ENCODE results near the gene CMKLR1. TPM values are rescaled to one million over a fixed set of nuclear protein-coding genes. Genes with fewer than 3 reads are reported as not detected.

Gene CMKLR1
- total RNA-seq, 3 donors from 2014 or later (not counting 1 experiment from before 2014, with no cell fraction given), result 40.7 to 99.1 (median 63.2) TPM

GRCh38 chr12:108360057-108360456 is 20.9 kb upstream of the CMKLR1 start:
- no peak for ATAC-seq
- intact Hi-C loops (cut with micrococcal nuclease), result no loop called here
- Histone ChIP-seq H3K27me3 (ENCODE audit: control insufficient read depth, insufficient read depth, low read length) (no peaks in the 10 kb centered on the region), H3K36me3 (ENCODE audit: control insufficient read depth, insufficient read depth, low read length) (no peaks in the 10 kb centered on the region), H3K27ac (ENCODE audit: low read length) (no peak overlapping the region), H3K4me1 (ENCODE audit: control insufficient read depth, insufficient read depth, low read length) (no peaks in the 10 kb centered on the region), H3K4me3 (ENCODE audit: low read length) (no peak overlapping the region), H3K9me3 (ENCODE audit: control insufficient read depth, insufficient read depth, low read length) (no peaks in the 10 kb centered on the region)
- no peak for TF ChIP-seq CTCF (IDR thresholded peaks at IDR 0.05)
- no peaks in the 10 kb centered on the region for H3K9me3 Mint-ChIP-seq
- no peak overlapping the region for H3K27ac Mint-ChIP-seq
- H3K27me3 Mint-ChIP-seq (ENCODE audit: low read depth in 2 of 2), result peaks cover 0 to 5% of the 10 kb centered on the region in 2 donors
- H3K4me3 Mint-ChIP-seq, result no peak overlapping the region
- peaks cover 10 to 39% of the 10 kb centered on the region in 2 donors for H3K4me1 Mint-ChIP-seq
- no peak for DNase-seq
- no peaks in the 10 kb centered on the region for H3K36me3 Mint-ChIP-seq

GRCh38 chr12:108358580-108358965 is 19.5 kb upstream of the CMKLR1 start:
- no peak overlapping the region for H3K4me3 ChIP-seq (ENCODE audit: low read length)
- no peak for TF ChIP-seq CTCF (IDR thresholded peaks at IDR 0.05)
- H3K27ac ChIP-seq (ENCODE audit: low read length), result no peak overlapping the region
- no peak for DNase-seq
- Mint-ChIP-seq H3K4me1 (peaks cover 6 to 34% of the 10 kb centered on the region in 2 donors), H3K27ac (no peak overlapping the region), H3K9me3 (peaks cover 0 to 4% of the 10 kb centered on the region in 2 donors), H3K4me3 (no peak overlapping the region), H3K27me3 (ENCODE audit: low read depth in 2 of 2) (peaks cover 0 to 4% of the 10 kb centered on the region in 2 donors), H3K36me3 (no peaks in the 10 kb centered on the region)
- intact Hi-C loops (cut with micrococcal nuclease), result no loop called here
- H3K4me1 ChIP-seq (ENCODE audit: control insufficient read depth, insufficient read depth, low read length), result no peaks in the 10 kb centered on the region
- H3K27me3 ChIP-seq (ENCODE audit: control insufficient read depth, insufficient read depth, low read length), result no peaks in the 10 kb centered on the region
- no peaks in the 10 kb centered on the region for H3K36me3 ChIP-seq (ENCODE audit: control insufficient read depth, insufficient read depth, low read length)
- WGBS (ENCODE audit: insufficient coverage), result 75% methylated on average over 7 of the region's 7 CpGs
- no peaks in the 10 kb centered on the region for H3K9me3 ChIP-seq (ENCODE audit: control insufficient read depth, insufficient read depth, low read length)
- ATAC-seq, result no peak

GRCh38 chr12:108357834-108358579 is 18.9 kb upstream of the CMKLR1 start:
- Mint-ChIP-seq H3K4me3 (no peak overlapping the region), H3K4me1 (peaks cover 6 to 34% of the 10 kb centered on the region in 2 donors), H3K36me3 (no peaks in the 10 kb centered on the region), H3K27ac (no peak overlapping the region), H3K27me3 (ENCODE audit: low read depth in 2 of 2) (peaks cover 0 to 2% of the 10 kb centered on the region in 2 donors), H3K9me3 (peaks cover 0 to 4% of the 10 kb centered on the region in 2 donors)
- H3K27me3 ChIP-seq (ENCODE audit: control insufficient read depth, insufficient read depth, low read length), result no peaks in the 10 kb centered on the region
- no peak overlapping the region for H3K4me3 ChIP-seq (ENCODE audit: low read length)
- ATAC-seq, result no peak
- intact Hi-C loops (cut with micrococcal nuclease), result no loop called here
- H3K27ac ChIP-seq (ENCODE audit: low read length), result no peak overlapping the region
- H3K4me1 ChIP-seq (ENCODE audit: control insufficient read depth, insufficient read depth, low read length), result no peaks in the 10 kb centered on the region
- no peak for TF ChIP-seq CTCF (IDR thresholded peaks at IDR 0.05)
- H3K9me3 ChIP-seq (ENCODE audit: control insufficient read depth, insufficient read depth, low read length), result no peaks in the 10 kb centered on the region
- no peaks in the 10 kb centered on the region for H3K36me3 ChIP-seq (ENCODE audit: control insufficient read depth, insufficient read depth, low read length)
- no peak for DNase-seq
- WGBS (ENCODE audit: insufficient coverage), result 100% methylated on average over 1 of the region's 2 CpGs
